OCI-LY3 (cell line): ENCODE measurements around the gene RAB26.

ENCODE experiments used
- EZH2phosphoT487 ChIP-seq: fragments of 200-600 bp; shearing (Covaris generic); IDR thresholded peaks from 2 replicates; pipeline ENCODE4 v1.6.1; 2018; ENCODE audit warnings: antibody characterized with exemption, mixed run types, low read depth
- TF ChIP-seq, protein P1 (sequence below): fragments of 200-600, 300-600 bp; sonication (generic); IDR thresholded peaks from 2 replicates; pipeline ENCODE4 v1.5.1; 2014; ENCODE audit warnings: antibody characterized with exemption, low read length, low read depth

DNA sequence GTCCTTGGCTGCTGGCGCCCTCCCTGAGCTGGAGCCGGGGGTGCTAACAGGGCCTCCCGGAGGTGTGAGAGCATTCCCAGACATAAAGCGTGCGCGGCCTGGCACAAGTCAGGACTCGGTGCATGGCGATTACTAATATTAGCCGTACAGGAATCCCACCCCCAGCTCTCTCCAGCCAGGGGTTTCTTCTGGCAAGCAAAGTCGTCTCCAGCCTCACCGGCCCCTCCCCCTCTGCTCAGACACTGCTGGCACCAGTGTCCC, 43.0 kb downstream of the RAB26 start:
- TF ChIP-seq, protein P1, sequence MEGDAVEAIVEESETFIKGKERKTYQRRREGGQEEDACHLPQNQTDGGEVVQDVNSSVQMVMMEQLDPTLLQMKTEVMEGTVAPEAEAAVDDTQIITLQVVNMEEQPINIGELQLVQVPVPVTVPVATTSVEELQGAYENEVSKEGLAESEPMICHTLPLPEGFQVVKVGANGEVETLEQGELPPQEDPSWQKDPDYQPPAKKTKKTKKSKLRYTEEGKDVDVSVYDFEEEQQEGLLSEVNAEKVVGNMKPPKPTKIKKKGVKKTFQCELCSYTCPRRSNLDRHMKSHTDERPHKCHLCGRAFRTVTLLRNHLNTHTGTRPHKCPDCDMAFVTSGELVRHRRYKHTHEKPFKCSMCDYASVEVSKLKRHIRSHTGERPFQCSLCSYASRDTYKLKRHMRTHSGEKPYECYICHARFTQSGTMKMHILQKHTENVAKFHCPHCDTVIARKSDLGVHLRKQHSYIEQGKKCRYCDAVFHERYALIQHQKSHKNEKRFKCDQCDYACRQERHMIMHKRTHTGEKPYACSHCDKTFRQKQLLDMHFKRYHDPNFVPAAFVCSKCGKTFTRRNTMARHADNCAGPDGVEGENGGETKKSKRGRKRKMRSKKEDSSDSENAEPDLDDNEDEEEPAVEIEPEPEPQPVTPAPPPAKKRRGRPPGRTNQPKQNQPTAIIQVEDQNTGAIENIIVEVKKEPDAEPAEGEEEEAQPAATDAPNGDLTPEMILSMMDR = no peak
- TF ChIP-seq EZH2phosphoT487 = no peak
